GM19467 (cell line): ENCODE data around the gene PRDX2.

Experiments used
- ATAC-seq: cut with Tn5 transposase; IDR thresholded peaks from one replicate; pipeline ENCODE4 v1.9.1; 2021; ENCODE audit warnings: mild to moderate bottlenecking, moderate library complexity; ENCODE audit not compliant: unreplicated experiment

PRDX2 gene

DNA sequence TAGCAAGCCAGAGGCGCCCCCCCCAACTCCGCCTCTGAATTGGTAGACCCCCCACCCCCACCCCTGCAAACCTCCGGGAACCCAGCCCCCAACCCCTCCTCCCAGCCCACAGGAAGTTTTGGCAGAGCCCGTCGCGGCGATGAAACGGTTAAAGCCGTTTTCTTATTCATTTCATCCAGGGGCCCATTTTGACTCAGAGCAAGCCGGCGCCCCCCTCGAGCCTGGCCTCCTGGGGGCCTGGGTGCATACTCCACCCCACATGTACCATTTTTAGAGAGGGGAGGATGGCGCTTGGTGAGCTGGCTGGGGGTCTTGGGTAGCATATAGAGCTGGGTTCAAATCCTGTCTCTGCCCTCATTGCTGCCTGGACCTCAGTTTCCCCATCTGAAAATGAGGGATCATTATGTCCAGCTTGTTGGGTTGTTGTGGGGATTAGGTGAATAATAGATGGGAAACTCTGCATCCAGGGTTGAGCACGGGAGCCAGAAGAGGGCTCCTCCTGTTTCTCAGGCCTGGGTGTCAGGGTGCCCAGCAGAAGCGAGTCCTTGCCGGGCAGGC lies 18.2 kb downstream of the PRDX2 start:
- no peak for ATAC-seq

DNA sequence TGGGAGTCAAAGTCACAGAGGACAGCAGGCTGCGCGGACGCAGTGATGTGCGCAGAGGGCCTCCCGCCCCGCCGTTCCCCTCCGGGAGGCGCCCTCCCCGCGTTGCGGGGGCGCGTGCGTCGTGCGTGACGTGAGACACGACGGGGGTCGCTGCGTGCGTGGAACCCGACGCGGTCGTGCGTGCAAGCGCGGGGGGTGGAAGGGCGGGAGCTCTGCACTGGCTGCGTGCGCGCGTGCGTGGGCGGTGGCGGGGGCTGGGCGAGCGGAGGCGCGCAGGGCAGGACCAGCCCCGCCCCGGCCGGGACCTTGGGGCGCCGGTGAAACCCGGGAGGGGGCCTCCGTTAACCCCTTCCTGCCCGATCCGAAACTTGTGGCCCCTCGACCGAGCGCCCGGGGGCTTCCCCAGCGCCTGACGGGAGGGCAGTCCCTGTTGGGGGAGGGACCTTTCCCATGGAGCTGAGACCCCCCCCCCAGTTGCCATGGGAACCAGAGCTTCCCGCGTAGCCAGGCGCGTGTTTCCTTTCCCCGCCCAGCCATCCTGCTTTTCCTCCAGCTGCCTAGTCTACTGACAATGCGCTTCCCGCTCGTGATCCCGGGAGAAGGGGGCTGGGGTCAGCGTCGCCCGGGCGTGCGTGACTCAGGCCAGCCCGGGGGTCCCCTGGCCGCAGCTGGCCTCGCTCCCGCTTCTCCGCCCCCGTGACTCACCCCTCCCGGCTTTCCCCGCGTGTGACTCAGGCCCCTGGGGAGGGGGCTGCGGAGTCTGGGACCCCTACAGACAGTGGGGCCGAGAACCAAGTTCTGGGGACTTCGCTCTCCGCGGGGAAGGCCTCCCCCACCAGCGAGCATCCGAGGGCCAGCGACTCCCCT lies 18.9 kb downstream of the PRDX2 start:
- no peak for ATAC-seq

DNA sequence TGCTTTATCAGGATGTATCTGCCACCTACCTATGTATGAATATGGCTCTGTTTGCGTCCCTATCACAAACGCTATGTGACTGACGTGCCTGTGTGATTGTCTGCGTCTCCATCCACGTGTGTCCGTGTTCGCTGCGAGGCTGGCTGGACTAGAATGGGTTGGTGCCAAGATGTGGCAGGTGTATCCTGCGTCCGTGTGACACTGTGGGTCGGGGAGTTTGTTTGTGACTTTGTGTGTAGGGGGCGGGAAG lies 19.5 kb downstream of the PRDX2 start:
- ATAC-seq = no peak

DNA sequence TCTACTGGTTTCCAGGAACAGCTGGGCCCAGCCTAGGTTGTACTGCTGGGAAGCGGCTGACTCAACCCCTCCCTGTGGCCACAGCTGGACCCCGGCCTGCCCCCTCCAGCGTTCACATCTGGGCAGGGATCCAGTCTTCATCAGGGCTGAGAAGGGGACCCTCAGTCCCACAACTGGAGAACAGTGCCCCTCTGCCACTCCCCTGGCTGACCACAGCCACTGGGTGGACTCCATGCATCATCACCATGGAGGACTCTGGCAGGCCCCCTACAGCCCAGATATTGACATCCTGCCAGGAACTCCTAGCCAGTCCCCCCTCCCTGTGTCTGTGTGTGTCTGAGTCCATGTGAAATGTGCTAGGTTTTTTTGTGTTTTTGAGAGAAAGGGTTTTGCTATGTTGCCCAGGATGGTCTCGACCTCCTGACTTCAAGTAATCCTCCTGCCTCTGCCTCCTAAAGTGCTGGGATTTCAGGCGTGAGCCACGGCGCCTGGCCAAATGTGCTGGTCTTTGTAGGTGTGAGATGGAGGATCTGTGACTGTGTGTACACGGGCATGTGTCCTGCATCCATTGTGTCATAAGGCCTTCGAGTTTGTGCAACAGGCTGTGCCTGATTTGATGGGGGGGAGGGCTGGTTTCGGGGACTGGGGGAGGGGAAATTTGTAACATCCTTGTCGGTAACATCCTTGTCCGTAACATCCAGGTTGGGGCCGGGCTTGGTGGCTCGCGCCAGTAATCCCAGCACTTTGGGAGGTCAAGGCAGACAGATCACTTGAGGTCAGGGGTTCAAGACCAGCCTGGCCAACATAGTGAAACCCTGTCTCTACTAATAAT lies 22.2 kb downstream of the PRDX2 start:
- no peak for ATAC-seq

DNA sequence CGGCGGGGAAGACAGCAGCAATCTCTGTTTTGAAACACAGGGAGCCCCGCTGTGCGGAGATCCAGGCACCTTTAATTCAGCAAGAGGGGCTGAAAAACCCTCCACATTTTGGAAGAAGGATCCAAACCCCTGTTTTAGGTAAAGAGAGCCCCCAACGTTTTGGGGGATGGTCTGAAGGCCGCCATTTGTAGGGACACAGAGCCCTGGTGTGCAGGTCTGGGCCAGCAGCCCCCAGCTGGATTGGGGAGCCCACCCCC lies 22.8 kb downstream of the PRDX2 start:
- ATAC-seq = no peak

DNA sequence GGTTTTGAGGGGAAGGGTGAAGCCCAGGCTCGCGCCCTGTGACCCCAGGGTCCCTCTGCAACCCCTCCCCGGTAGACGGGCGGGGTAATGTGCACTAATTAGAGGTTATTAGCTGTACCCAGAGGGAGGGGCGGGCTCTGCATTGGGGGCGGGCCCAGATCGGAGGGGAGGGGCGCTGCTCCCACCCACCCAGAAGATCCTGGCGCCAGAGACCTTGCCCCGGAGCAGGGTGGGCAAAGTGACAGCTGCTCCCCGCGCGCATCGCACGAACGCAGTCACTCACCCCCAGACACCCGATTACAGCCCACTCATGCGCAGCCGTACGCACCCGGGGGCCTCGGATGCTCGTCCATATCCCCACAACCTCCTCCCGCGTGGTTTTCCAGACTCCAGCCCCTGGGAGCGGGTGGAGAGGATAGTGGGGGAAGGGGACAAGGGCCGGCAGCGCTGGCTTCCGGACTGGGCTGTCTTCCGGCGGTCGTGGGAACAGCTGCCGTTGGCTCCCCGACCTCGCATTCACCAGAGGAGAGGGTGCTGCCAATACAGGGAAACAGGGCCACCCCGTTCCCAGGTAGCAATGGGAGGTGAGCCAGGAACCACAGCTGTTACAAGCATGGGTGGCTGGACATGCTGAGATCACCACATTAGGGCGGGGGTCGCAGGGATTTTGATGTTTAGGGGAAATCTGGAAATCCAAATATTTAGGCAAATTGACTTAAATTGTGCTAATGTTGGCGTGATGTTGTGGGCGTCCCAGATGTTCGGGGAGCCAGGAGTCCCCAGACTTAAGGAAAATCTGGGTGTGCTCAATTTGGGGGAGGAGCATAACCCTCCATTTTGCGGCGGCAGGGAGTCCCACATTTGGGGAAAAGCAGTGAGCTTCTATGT lies 23.3 kb downstream of the PRDX2 start:
- ATAC-seq = no peak

DNA sequence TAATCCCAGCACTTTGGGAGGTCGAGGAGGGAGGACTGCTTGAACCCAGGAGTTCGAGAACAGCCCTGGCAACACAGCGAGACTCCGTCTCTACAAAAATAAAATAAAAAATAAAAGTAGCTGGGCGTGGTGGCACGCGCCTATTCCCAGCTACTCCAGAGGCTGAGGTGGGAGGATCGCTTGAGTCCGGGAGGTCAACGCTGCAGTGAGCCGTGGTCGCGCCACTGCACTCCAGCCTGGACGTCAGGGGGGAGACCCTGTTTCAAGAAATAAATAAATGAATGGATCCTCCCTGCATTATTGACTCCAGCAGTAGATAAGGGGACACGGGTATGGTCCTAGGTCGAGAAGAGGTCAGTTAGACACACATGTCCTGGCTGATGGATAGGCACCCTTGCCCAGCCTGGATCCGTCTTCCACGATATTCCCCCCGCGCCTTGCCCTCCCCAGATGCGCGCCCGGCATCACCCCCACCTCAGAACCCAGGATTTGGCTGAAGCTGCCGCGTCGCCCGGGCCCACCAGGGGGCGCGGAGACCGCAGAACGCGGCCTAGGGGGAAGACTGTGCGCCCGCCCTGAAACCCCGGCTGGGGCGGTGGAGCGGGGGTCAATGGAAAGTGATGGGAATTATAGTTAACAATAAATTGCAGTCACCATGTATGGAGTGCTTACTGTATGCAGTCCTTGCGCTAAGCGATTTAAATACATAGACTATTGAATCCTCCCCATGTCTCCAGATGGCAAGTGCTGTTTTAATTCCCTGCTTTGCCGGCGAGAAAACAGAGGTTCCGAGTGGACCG lies 24.2 kb downstream of the PRDX2 start:
- peak; percentile 33 for ATAC-seq

DNA sequence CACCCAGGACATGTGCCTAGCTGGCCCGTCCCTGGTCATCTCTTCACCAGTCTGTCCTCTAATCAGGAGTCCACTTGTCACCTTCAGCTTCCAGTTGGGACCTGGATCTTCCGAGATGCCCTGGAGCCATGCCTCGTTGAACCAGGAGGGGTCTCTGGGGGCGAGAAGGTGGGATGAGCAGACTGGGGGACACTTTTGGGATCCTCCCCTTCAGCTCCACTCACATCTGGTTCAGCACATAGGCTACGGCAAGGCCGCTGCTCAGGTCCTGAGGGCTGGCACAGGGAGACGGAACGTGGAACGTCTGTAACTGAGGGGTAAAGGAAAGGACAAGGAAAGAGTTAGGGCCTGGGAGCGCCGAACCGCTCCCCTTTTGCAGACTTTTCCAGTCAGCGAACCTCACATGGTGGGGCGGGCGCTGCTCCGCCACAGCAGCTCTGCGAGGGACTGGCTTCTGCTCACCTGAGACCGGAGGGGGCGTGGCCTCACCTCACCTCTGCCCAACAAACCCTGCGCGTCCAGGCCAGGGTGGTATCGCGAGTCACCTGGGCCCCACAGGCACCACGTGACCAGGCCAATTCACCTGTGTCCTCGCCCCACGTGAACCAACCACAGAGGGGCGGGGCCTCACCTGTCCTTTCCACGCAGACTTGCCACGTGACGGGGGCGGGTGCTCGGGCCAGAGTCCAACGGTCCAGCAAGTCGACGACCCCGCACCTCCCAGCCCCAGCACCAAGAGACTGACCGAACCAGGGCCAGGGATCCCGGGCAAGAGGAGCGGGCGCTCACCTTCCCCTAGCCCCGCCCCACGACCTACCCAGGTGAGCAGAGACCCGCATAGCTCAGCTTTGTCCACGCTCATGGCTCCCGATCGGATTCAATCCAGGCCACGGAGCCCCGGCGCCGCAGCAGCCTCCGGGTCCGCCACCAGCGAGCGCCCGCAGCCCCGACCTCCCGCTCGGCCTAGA lies 26.7 kb downstream of the PRDX2 start, which contains the start of gene HOOK2:
Gene HOOK2 (minus strand): TSS at position 965 of the 968 bp plus-strand sequence. CDS start 103 bp downstream, at position 862.
- no peak for ATAC-seq

DNA sequence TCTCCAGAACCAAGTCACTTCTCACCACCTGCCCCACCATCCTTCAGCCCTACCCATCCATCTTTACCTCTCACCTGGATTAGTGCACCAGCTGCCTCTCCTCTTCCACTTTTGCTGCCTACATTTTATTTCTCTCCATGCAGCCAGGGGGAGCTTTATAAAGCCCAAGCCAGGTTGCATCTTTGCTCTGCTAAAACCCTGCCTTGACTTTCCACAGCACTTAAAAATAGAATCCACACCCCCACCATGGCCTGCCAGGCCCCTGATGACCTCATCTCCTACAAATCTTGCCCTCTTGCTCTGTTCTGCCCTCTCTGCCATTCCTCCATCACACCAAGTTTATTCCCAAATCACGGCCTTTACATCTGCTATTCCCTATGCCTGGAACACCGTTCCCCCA lies 28.0 kb downstream of the PRDX2 start:
- ATAC-seq = no peak

DNA sequence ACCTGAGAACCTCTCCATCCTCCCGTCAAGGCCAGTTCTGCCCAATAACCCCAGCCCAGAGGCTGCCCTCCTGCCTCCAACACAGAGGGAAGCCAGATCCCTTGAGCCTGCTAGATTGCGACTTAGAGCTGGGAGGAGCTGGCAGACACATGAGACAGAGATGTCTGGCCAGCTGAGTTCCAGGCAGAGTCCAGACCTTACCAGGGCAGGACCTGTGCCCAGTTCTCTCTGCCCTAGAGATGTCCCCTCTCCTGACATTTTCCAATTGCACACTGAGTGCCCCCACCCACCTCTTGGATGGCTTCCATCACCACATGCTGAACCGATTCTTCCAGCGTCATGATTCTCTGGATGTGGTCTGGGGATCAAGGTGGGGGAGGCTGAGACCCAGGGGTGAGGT lies 29.3 kb downstream of the PRDX2 start:
- ATAC-seq = no peak

DNA sequence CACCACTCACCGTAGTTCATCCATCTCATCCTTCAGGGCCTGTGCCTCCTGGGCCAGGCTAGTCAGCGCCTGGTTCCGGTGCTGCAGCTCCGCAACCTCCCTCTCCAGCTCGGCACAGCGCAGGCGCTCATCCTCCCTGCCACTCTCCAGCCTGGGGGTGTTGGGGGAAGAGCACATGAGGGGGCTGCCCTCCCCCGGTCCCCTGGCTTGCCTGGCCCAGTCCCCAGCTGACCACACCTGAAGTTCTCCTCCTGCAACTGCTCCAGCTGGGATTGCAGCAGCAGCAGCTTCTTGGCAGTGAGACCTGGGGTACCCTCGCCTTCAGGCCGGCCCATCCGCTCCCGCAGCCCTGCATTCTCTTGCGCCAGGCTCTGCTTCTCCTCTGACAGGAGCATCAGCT lies 30.7 kb downstream of the PRDX2 start:
- ATAC-seq = no peak

DNA sequence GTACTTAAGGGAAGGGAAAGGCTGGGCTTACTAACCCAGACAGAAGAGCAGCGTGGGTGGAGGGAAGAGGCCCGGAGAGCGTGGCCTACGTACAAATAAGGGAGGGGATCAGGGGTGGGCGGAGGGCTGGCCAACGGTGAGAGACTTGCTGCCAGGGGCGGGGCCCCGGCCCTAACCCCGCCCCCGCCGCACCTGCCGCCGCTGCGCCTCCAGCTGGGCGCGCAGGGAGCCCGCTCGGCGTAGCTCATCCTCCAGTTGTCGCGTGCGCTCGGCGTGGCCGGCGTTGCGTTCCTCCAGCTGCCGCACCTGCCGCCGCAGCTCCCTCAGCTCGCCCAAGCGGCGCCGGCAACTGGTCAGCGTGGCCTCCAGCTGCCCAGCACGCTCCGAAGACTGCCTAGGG lies 31.9 kb downstream of the PRDX2 start:
- ATAC-seq = no peak

DNA sequence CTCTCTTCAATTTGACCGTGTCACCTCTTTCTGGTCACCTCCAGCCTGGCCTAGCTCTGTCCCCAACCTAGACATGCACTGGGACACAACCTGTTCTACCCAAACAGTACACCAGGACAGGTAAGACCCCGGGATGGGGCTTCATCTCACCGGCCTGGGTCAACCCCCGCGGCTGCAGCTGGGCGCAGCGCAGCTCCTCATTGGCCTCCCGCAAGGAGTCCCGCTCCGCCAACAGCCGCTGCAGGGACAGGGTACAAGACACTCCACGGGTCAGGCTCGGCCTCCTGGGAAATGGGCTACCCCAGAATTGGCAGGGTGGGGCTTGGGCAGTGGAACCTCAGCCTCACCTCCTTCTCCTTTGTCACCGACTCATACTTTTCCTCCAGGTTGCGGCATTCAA lies 33.9 kb downstream of the PRDX2 start:
- no peak for ATAC-seq

DNA sequence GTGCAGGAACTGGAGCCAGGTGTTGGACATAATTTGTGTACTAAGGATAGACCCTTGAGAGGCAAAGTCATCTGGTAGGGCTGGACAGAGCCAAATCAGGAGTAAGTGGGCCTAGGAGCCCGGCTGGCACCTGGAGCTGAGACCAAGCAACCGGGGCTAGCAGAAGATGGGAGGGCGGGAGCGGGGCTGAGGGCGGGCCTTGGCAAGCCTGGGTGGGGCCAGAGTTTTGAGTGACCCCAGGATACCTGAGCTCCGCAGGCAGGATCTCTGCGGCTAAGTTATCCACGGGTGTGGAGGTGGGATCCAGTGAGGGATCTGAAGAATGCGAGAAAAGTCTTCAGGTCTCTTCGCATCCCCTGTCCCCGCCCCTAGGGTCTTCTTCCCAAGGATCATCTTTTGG lies 34.5 kb downstream of the PRDX2 start:
- no peak for ATAC-seq

DNA sequence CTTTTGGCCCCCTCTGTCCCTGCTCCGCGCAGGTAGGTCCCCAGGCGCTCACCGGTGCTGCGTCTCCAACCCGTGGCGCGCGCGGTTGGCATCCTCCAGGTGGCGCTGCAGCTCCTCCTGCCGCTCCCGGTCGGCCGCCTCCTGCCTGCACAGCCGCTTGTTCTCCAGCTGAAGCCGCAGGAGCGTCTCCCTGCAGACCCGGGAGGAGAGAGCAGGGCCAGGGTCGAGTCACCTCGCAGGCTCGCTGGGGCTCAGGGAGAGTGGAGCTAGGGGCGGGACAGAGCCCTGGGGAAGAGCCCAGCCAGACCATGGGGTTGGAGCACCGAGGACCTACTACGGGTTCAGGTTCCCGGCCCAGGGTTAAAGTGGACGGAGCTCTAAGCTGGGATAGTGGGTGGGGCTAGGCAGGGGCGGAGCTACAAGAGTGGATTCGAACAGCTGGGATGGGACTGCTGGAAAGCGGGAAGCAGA lies 35.5 kb downstream of the PRDX2 start:
- ATAC-seq = no peak

DNA sequence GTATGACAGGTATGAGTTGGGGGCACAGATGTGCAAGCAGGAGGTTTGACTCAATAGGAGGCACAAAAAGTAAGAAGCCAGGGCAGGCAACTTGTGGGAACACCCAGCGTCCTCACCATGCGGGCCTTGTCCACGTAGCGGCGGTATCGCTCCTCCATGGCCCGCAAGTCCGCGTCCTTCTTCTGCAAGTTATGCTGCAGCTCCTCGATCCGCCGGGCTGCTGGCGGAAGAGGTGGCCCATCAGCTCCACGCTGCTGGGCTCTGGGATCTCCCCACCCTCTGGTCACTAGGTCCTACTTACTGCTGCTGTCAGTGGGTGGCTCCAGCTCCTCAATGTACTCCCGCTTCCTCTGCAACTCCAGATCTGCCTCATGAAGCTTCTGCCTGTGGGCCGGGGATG lies 36.9 kb downstream of the PRDX2 start:
- no peak for ATAC-seq

DNA sequence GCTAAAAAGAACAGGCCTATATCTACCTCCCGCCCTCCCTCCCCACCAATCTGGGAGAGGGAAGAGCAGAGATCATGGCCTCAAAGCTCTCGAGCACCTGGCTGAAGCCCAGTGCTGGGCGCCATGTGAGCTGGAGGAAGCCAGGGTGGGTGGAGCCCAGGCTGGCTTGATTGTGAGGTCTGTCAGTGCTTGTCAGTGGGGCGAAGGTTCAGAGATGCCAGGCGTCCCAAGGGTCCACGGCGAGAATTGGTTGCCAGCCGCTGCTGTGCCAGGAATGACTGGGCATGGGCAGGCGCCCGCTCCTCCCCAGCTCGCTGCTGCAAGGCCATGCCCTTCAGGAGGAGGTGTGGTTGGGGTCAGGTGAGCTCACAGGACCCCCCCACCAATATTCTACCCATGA lies 38.5 kb downstream of the PRDX2 start:
- no peak for ATAC-seq

DNA sequence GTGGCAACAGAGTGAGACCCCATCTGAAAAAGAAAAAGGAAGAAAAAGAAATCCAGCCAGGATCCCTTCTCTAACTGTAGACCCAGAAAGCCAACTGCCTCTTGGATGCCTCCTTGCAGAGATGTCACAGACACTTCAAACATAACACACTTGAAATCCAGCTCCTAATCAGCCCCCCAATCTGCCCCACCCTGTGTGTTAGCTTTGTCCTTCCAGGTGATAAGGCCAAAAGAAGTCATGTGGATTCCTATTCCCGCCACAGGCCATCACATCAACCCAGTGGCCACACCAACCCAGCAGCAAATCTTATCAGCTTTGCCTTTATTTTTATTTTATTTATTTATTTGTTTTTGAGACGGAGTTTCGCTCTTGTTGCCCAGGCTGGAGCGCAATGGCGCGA lies 41.9 kb downstream of the PRDX2 start:
- no peak for ATAC-seq

DNA sequence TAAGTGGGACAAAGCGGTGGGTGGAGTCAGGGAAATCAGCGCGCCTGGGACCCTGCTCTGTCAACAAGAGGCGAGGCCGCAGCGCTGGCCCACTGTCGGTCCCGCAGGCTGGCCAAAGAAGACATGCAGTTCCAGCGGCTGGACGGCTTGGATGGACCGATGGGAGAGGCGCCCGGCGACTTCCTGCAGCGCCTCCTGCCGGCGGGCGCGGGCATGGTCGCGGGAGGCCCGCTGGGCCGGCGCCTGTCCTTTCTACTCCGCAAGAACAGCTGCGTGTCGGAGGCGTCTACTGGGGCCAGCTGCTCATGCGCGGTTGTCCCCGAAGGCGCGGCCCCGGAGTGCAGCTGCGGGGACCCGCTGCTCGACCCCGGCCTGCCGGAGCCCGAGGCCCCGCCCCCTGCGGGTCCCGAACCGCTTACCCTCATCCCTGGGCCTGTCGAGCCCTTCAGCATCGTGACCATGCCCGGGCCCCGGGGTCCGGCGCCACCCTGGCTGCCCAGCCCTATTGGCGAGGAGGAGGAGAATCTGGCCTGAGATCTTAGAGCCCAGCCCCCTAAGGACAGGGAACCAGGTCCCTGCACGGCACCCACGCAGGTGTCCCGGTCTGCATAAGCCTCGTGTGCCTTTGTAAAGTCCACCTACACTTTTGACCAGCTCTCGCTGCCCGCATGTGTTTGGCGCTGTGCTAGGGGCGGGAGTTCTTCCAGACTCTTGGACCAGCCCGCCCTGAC lies 43.9 kb downstream of the PRDX2 start:
- ATAC-seq = no peak
